GM19324 (cell line): ENCODE measurements around the gene PHOX2B.

Source experiments
- ATAC-seq: cut with Tn5 transposase; IDR thresholded peaks from one replicate; pipeline ENCODE4 v1.9.1; 2021; ENCODE audit warnings: mild to moderate bottlenecking, moderate library complexity; ENCODE audit not compliant: unreplicated experiment, low FRiP score

Gene PHOX2B

GRCh38 chr4:41748571-41749475, at the start of gene PHOX2B:
Gene PHOX2B (minus strand): TSS chr4:41748725. CDS start chr4:41748610, 115 bp downstream.
- no peak for ATAC-seq

DNA sequence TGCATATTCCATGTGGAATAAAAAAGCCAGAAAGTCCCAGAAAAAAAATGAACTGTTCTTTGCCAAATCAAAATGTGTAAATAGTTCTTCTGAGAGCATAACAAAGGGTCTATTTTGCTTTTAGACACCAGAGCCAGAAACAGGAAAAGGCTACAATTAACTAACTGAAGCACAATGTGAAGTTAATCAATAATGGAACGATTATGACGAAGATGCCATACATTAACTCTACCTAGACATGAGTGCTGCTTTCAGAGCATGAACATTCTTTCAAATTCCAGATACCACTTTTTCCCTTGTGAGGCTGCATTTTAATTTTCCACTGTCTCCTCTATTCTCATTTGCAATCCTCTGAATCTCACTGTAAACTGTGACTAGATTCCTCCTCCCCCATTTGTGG, 48.7 kb upstream of the PHOX2B start:
- no peak for ATAC-seq

DNA sequence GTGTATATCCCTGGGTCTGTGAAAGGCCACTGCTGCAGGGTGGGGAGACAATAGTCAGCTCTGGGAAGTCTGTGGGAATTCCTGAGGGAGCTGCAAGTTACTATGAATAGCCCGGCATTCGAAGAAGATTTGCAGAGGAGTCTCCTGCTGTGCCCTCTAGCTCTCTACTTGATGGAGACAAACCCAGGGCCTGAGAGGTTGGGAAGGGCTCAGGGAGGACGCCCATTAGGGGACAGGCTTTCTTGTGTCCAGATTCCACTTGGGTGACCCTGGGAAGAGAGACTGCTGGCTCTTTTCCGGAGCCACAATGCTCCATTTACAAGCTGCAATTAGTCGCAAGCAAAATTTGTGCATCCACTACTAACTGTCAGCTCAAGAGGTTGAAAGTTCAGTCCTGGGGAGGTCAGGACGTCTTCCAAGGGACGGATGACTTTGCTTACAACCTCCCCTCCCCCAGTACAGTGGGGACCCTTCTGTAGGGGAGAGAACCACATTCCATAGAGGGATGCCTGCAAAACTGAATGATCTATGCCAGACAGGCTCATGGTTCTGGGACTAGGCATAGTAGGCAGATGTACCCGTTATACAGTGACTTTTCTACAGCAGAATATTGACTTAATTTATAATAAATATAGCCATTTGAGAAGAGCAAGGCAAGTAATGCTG, 48.2 kb upstream of the PHOX2B start:
- no peak for ATAC-seq

GRCh38 chr4:41795796-41796385, 47.4 kb upstream of the PHOX2B start:
- ATAC-seq: no peak

DNA sequence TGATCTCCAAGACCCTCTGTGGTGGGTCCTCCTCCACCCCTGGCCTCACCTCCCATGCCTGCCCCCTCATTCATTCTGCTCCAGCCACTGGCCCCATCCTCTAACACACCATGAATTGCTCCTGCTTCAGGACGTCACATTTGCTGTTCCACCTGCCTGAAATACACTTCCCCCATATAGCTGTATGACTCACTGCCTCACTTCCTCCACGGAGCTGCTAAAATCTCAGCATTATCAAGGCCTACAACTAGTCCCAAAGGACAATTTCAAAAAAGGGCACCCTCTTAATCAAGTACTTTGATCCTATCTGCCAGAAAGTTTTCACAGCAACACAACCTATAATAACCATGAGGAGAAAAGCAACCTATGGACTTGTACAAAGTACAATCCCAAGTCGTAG, 43.6 kb upstream of the PHOX2B start:
- no peak for ATAC-seq

GRCh38 chr4:41791557-41791956, 43.0 kb upstream of the PHOX2B start:
- ATAC-seq: no peak

DNA sequence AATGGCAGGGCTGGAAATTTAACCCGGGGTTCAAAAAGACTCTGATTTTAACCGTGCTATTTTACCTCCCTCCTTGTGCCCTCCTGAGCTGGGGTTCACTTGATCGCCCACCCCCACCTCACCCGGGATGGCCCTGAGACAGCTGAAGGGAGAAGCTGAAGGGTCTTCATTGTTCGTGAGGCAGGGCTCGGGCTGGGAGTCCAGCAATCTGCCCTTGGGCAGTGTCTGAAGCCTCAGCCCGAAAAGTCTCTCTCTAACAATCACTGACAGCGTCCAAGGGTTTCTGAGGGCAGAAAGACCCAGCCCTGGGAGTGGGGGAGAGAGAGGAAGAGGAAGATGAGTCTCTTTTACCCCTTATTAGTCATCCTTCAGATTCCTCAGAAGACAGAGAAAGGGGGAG, 39.4 kb upstream of the PHOX2B start:
- no peak for ATAC-seq

GRCh38 chr4:41785665-41786064, 37.1 kb upstream of the PHOX2B start:
- ATAC-seq: no peak

DNA sequence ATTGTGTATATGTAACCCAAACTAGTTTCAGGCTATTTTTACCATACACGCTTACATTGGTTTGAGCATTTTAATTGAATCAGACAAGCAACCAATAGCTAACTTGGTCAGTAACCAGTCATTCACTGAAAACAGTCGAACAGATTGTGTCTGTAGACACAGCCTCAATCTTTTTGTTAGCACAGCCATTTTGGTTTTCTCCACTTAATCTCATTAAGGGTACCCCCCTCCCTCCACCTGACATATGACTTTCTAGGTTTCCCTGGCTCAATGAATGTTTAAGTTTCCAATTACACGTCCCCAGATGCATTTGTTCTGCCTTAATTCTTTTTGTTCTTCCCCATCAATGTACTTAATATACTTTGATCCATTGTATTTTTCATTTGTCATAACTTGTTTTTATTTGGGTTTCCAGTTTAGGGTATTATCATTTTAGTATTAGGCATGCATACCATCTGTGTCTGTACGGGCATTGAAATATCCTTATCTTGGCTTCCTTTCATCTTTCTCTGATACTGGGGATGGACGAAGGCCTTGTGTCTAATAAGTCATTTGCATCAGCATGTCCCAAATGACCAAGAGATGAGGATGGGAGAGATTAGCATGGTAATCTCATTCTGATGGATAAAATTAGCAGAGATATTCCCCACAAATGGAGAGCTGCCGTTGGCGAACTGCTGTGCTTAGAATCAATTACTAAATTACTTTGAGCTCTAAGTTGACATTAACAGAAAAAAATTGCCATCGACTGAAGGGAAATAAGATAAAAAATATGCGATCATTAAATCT, 35.9 kb upstream of the PHOX2B start:
- ATAC-seq: no peak

- ATAC-seq: no peak
These were observed 27.9 kb upstream of the PHOX2B start for GRCh38 chr4:41776466-41776865.

DNA sequence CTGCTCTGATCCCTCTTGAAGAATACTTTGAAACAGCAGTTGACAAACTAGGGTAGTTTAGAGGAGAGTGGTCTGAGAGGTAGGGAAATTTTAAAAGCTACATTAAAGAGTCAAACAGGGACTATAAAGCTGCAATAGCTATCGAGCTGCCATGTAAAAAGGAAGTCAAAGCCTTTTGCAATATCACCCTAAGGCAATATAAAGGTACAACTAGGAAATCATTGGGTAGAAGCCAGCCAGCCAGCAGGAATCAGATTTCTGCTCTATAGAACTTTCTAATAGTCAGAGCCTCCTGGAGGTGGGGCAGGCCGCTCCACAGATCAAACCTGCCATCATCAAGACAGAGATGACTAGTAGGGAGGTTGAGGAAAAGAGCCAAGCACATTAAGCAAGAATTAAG, 15.2 kb upstream of the PHOX2B start:
- no peak for ATAC-seq

GRCh38 chr4:41758884-41759283, 10.4 kb upstream of the PHOX2B start:
- ATAC-seq: no peak

DNA sequence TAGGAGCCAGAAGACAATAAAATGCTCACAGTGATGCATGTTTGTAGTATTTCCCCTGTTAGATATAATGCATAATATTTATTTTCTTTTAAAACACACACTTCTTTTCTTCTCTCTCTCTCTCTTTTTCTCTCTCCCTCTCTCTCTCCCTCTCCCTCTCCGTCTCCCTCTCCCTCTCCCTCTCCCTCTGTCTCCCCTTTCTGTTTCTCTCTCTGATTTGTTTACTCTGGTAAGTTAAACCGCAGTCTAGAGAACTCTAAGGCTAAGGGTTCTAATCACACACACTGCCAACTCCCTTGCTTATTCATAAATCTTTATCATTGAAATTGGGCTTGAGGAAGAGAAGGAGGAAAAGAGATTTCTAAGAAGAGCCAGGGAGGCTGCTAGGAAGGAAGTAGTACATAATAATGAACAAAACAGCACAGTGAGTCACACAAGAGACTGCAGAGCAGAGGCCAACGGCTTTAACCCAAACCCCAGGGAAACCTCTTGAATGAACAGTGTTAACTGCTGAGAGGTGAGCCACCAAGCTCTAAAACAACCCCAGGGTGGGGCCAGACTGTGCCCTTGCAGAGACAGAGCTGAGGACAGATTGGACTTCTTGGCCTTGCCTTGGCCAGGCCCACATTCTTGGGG, 9.1 kb upstream of the PHOX2B start:
- no peak for ATAC-seq

DNA sequence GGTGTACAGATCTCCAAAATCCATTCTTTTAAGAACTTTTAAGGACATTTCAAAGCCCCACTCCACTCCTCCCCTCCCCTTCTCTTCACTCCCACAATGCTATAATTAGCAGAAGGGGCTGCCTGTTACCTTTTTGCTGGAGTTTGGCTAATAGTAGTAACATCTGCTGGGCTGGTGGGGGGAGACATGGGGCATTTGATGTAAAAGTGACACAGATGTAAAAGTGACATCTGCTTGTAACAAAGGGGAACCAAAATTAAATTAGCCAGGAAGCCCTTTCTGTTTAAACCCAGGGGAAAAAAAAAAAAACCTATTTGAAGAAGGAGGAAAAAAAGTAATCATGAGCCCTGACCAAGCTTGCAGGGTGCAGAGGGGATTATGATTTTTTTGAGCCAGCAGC, 5.4 kb upstream of the PHOX2B start:
- no peak for ATAC-seq

DNA sequence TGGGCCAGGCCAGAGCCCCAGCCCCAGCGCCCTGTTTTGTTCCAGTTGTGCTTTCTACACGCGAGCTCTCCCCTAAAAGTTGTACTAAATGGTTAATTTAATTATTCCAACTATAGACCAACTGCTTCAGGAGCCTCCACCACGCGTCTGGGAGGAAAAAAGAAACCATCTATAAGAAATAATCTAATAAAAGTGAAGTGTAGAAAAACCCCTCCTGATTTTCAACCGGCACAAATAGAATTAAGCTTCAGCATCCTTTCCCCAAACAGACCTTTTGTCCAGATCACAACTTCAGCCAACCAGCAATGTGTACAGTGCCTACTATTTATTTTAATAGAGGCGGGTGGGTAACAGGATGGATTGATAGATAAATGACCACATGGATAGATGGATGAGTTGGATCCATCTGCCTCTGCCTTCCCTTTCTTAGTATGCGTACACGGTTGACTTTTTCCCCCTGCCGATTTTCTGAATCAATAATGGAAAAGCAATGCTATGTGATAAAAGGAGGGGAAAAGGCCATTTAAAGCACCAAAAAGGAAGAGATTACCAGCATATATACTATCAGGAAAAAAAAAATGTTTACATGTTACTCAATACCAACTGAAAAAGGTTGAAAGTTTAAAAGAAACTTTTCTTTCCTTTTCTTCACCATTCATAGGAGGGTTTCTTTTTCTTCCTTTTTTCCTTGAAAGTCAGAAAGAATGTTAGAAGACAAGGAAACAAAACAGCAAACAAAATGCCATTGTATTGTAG, 3.7 kb upstream of the PHOX2B start:
- ATAC-seq: no peak

DNA sequence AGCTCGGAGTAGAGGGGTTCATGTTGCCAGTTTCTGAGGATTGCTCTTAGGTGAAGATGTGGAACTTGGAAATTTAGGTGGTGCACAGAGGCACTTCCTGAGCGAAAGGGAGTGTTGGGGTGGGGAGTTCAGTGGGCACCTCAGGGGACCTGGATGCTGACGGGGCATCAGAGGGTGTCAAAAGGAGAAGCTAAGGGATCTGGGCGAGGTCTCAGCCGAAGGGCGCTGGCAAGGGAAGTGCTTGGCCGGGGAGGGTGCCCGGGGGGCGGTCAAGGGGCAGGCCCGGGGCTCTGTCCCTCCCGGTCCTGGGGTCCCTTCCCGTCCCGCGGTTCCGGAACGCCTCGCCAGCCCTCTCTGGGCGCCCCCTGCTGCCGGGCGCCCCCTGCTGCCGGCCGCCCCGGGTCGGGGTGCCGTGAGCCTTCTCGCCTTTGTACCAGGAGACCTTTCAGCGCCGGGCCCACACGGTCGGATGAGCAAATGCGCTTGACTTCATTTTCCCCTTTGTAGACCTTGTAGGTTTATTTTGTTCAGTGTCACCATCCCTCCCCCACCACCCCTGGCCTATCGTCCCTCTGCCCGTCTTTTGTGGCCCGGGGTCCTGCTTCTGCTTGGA, 3.0 kb upstream of the PHOX2B start:
- no peak for ATAC-seq

DNA sequence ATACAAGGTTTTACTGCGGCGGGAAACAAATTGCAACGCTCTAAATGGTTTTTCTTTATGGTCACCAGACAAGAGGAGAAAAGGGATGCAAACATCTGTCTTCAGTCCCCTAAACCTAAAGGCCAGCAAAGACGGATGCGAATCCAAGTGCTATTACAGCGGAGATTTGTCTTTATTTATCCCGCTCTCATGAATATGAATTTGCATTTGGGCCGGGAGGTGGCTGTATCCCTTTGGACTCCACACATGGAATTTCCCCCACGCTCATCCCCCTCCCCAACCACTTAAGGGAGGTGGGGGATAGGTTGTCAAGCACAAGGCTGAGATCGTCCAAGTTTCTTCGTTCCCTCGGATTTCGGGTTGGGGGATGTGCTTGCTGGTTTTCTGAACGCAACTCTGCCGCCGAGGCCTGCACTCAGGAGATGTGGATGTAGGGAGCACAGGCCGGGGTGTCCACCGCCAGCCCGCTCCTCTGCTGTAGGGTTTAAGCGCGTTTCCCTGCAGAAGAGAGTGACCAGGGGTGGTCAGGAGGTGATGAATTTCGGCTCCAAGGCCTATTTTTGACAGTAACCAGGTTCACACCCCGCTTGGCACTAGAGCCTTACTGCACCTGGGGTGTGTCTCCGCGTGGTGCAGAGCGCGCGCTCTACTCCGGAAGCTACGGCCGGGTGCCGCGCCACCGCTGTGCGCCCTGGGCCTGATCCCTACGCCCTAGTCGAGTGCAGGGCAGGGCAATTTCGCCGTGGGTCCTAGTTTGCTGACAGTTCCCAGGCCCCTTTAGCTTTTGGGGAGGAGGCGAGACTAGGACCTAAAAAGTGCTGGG, 2.3 kb upstream of the PHOX2B start:
- no peak for ATAC-seq

DNA sequence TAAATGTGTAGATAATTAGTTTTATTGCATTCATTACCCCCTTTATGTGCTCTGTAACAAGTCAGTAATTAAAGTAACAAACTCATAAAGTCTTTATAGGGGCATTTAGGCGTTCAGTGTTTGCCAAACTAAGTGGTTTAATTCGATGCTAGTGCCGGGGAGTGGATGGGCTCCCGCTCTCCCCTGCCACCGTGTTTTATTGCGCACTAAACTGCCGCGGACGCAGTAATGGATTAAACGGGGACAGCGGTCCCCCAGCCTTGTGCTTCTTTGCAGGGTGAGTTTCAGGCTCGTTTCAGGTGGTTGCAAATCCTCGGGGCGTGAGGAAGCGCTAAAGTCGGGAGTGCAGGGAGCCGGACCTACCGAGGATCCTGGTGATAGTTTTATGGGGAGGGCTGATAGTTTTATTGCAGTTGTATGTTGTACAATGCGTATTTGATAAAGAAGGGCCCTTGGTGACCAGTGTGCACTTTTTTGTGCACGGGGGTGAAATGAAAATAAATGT, 1.6 kb upstream of the PHOX2B start:
- ATAC-seq: no peak
